Ovary (tissue), 3 donors: ENCODE measurements around the gene TSHZ2.

Experiments used
- POLR2A ChIP-seq: fragments of 450-650 bp; IDR thresholded peaks from one replicate; pipeline ENCODE4 v1.6.1; 2017; ENCODE audit warnings: antibody characterized with exemption, mild to moderate bottlenecking, moderate library complexity
- TF ChIP-seq, protein P1 (sequence below), 3 donors: fragments of 450-650 bp in 2 of 3; fragments of 200-600 bp in 1 of 3; IDR thresholded peaks; one replicate each; pipeline versions ENCODE4 v1.5.1 to v1.8.0; 2016 to 2022; ENCODE audit warnings: antibody characterized with exemption in 3 of 3, mild to moderate bottlenecking in 1 of 3
- donor health status: DM: no; HTN: no; CAD: no.

DNA sequence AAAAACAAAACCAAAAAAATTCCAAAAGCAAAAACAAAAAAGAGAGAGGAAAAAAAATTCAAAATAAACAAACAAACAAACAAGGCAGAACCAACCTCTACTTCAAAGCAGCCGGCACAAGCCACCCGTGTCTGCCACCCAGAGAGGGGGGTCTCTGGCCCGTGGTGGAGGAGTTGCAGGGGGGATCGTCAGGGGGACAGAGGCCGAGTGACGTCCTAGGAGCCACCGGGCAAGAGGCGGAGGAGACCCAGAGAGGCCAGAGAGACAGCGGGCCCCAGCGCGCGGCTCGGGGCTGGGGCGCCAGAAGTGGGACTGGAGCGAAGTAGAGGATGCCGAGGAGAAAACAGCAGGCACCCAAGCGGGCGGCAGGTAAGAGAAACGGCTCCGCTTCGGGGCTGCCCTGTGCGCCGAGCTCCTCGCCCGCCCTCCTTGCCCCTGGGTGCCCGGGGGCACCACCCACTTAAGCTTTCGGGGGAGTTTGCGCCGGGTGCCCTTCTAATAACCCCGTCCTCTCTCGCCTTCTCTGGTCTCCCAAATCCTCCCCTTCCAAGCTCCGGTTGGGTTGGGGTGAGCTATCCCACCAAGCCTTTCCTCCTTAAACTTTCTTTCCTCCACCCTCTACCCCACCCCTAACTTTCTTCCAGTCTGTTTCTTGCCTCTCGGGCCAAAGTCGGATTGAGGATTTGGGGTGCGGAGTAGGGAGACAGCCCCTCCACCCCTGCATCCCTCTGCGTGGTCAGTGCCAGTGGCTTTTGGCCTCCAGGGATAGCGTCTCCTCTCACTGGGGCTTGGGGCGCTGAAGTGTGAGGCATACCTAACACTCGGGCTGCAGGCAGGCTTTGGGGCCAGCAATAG, 1.0 kb downstream of the TSHZ2 start:
- TF ChIP-seq, protein P1, sequence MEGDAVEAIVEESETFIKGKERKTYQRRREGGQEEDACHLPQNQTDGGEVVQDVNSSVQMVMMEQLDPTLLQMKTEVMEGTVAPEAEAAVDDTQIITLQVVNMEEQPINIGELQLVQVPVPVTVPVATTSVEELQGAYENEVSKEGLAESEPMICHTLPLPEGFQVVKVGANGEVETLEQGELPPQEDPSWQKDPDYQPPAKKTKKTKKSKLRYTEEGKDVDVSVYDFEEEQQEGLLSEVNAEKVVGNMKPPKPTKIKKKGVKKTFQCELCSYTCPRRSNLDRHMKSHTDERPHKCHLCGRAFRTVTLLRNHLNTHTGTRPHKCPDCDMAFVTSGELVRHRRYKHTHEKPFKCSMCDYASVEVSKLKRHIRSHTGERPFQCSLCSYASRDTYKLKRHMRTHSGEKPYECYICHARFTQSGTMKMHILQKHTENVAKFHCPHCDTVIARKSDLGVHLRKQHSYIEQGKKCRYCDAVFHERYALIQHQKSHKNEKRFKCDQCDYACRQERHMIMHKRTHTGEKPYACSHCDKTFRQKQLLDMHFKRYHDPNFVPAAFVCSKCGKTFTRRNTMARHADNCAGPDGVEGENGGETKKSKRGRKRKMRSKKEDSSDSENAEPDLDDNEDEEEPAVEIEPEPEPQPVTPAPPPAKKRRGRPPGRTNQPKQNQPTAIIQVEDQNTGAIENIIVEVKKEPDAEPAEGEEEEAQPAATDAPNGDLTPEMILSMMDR (IDR thresholded peaks at IDR 0.05), result no peak
- TF ChIP-seq POLR2A, result no peak
